NCI-H2196 (cell line): ENCODE measurements around the gene TOR1B.
"Not testable (repeated sequence)": the region's sequence is repeated elsewhere in the genome, so short reads cannot be mapped to it uniquely, and the experiment has no call there.

Experiments
- DNase-seq: peaks from one replicate; lab custom pipeline; 2025; ENCODE audit not compliant: unreplicated experiment; lab: John Stamatoyannopoulos, UW

TOR1B gene

GRCh38 chr9:129802833-129803675, at the start of gene TOR1B:
TOR1B (plus strand) TSS chr9:129803184; CDS start chr9:129803213, 29 bp downstream.
- DNase-seq, result peak; percentile 87

- DNase-seq, result no peak
Measured at GRCh38 chr9:129755151-129755550, 47.8 kb upstream of the TOR1B start.

- no peak for DNase-seq
Measured at GRCh38 chr9:129756191-129756590, 46.8 kb upstream of the TOR1B start.

- DNase-seq, result no peak
Measured at GRCh38 chr9:129757045-129757444, 45.9 kb upstream of the TOR1B start.

GRCh38 chr9:129759319-129759718, 43.7 kb upstream of the TOR1B start:
- DNase-seq, result no peak

GRCh38 chr9:129759804-129760502, 43.0 kb upstream of the TOR1B start:
- DNase-seq, result no peak

- not testable (repeated sequence) for DNase-seq
Measured at GRCh38 chr9:129760784-129761183, 42.2 kb upstream of the TOR1B start.

- no peak for DNase-seq
Measured at GRCh38 chr9:129761293-129761900, 41.6 kb upstream of the TOR1B start.

GRCh38 chr9:129761901-129762369, 41.0 kb upstream of the TOR1B start:
- DNase-seq, result peak; percentile 18

- not testable (repeated sequence) for DNase-seq
Measured at GRCh38 chr9:129762370-129762984, 40.5 kb upstream of the TOR1B start.

- no peak for DNase-seq
Measured at GRCh38 chr9:129762985-129763926, 39.7 kb upstream of the TOR1B start.

- DNase-seq, result no peak
Measured at GRCh38 chr9:129765764-129766317, 37.1 kb upstream of the TOR1B start.

- no peak for DNase-seq
Measured at GRCh38 chr9:129768486-129768885, 34.5 kb upstream of the TOR1B start.

GRCh38 chr9:129769669-129770068, 33.3 kb upstream of the TOR1B start:
- no peak for DNase-seq

GRCh38 chr9:129770741-129771140, 32.2 kb upstream of the TOR1B start:
- no peak for DNase-seq

GRCh38 chr9:129773262-129774048, 29.5 kb upstream of the TOR1B start:
- DNase-seq, result no peak

- DNase-seq, result peak; percentile 17
Measured at GRCh38 chr9:129774791-129775447, 28.1 kb upstream of the TOR1B start.

GRCh38 chr9:129775448-129775798, 27.6 kb upstream of the TOR1B start:
- DNase-seq, result no peak

GRCh38 chr9:129776096-129776495, 26.9 kb upstream of the TOR1B start:
- DNase-seq, result not testable (repeated sequence)
